ENCODE data around the gene TBC1D22A. TPM values are rescaled to one million over a fixed set of nuclear protein-coding genes. Genes with fewer than 3 reads are reported as not detected.
A peak's percentile ranks its signal among the peaks of the same experiment; 100 is the strongest.

TBC1D22A gene
- total and polyA plus RNA-seq, 7 experiments from 2014 or later: 18.6 to 50.1 (median 39.3) TPM

DNA sequence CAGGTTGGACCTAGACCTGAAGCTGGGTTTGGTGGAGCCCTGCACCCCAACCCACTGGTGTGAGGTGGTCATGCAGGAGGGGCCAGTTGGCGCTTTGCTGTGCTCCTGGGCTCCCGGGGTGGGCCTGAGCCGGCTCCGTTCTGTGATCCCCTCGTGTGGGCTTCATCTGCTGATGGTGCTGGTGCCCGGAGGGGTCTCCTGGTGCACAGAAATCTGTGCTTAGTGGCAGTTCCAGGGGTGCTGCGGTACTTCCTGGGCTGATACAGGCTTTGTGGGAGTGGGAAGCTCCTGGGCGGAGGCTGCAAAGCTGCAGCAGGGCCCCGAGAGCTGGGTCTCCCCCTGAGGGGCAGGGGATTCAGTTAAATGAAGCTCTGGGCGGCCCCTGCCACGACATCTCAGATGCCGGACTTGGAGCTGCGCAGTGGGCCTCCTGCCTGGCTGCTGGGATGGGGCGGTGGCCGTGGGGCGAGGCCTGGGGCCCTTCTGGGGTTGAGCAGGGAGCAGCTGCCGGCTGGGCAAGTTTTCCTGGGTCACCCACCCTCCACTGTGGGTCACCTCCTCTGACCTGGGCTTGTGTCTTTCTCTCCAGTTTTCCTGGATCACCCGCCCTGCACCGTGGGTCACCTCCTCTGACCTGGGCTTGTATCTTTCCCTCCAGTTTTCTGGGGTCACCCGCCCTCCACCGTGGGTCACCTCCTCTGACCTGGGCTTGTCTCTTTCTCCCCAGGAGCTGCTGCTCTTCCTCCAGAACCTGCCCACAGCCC lies 410.5 kb downstream of the TBC1D22A start:
- Mint-ChIP-seq H3K4me1 (no peaks in the 10 kb centered on the region), H3K27me3 (no peaks in the 10 kb centered on the region), H3K36me3 (peaks cover 5 to 63% (median 36%) of the 10 kb centered on the region in 5 donors), H3K9me3 (peaks cover 0 to 29% (median 3%) of the 10 kb centered on the region in 11 donors), H3K27ac (peak overlapping the region in 1 of 9 donors; percentile 51), H3K4me3 (no peak overlapping the region)
- DNase-seq (no peak), ATAC-seq (no peak)
- H3K9me3 ChIP-seq (ENCODE audit: control insufficient read depth in 2 of 3, low read length in 3 of 3): peaks cover 0 to 17% (median 0%) of the 10 kb centered on the region in 3 experiments
- ChIA-PET POLR2A (no interaction called here), CTCF (no interaction called here)
- H3K36me3 ChIP-seq (ENCODE audit: control insufficient read depth in 2 of 3, insufficient read depth in 3 of 3, low read length in 3 of 3): peaks cover 0 to 49% (median 0%) of the 10 kb centered on the region in 3 experiments
- intact Hi-C loops (cut with micrococcal nuclease): no loop called here
- no peaks in the 10 kb centered on the region for H3K4me1 ChIP-seq (ENCODE audit: control insufficient read depth in 2 of 2, insufficient read depth in 2 of 2, low read length in 2 of 2)
- H3K27ac ChIP-seq (ENCODE audit: low read depth, low read length): no peak overlapping the region
- H3K27me3 ChIP-seq (ENCODE audit: control insufficient read depth in 2 of 2, insufficient read depth in 2 of 2, low read length in 2 of 2): no peaks in the 10 kb centered on the region
- H3K4me3 ChIP-seq (ENCODE audit: low read length): no peak overlapping the region

DNA sequence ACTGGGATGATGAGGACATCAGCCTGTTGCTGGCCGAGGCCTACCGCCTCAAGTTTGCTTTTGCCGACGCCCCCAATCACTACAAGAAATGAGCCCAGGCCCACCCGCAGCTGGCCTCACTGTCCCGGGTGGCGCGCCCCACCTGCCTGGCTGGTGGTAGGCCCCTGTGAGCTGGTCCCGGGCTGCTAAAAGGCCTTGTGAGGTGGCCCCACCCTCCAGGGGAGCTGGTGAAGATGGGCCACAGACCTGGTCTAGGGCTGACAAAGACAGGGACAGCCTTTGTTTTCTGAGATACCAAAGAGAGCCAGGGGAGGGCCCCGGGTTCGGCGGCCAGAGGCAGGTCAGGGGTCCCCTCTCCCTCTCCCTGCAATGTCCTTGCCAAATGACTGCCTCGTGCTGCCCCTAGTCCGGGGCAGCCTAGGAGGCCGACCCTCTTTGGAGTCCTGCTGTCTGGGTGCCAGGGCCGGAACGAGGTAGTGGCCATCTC lies 411.1 kb downstream of the TBC1D22A start:
- Mint-ChIP-seq H3K4me1 (no peaks in the 10 kb centered on the region), H3K27me3 (no peaks in the 10 kb centered on the region), H3K36me3 (peaks cover 8 to 66% (median 40%) of the 10 kb centered on the region in 5 donors), H3K9me3 (peaks cover 0 to 35% (median 5%) of the 10 kb centered on the region in 11 donors), H3K4me3 (no peak overlapping the region), H3K27ac (peak overlapping the region in 1 of 9 donors; percentile 51)
- Histone ChIP-seq H3K4me1 (ENCODE audit: control insufficient read depth in 2 of 2, insufficient read depth in 2 of 2, low read length in 2 of 2) (no peaks in the 10 kb centered on the region), H3K27me3 (ENCODE audit: control insufficient read depth in 2 of 2, insufficient read depth in 2 of 2, low read length in 2 of 2) (no peaks in the 10 kb centered on the region), H3K4me3 (ENCODE audit: low read length) (no peak overlapping the region), H3K9me3 (ENCODE audit: control insufficient read depth in 2 of 3, low read length in 3 of 3) (peaks cover 0 to 17% (median 0%) of the 10 kb centered on the region in 3 experiments), H3K36me3 (ENCODE audit: control insufficient read depth in 2 of 3, insufficient read depth in 3 of 3, low read length in 3 of 3) (peaks cover 0 to 49% (median 0%) of the 10 kb centered on the region in 3 experiments), H3K27ac (ENCODE audit: low read depth, low read length) (no peak overlapping the region)
- CTCF ChIA-PET: no interaction called here
- ATAC-seq: no peak
- intact Hi-C loops (cut with micrococcal nuclease): no loop called here
- POLR2A ChIA-PET: no interaction called here
- no peak for DNase-seq

DNA sequence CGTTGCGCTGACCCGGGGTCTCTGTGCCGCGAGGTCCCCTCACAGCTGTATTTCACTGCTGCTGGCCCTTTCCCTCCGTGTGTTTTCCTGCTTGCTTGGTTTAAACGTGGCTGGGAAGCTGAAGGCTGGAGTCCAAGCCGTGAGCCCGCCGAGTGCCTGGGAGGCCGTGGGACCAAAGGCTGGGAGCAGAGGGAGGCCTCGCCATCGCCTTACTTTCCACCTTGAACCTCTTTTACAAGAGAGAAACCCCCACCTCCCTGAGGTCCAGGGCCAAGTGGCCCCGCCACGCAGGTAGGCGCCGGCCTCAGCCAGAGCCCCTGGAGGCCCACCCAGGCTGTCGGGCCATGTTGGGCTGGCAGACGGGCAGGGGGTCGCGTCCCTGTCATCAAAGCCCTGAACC lies 411.6 kb downstream of the TBC1D22A start:
- H3K4me1 Mint-ChIP-seq: peaks cover 0 to 3% (median 0%) of the 10 kb centered on the region in 7 donors
- Histone ChIP-seq H3K4me1 (ENCODE audit: control insufficient read depth in 2 of 2, insufficient read depth in 2 of 2, low read length in 2 of 2) (no peaks in the 10 kb centered on the region), H3K36me3 (ENCODE audit: control insufficient read depth in 2 of 3, insufficient read depth in 3 of 3, low read length in 3 of 3) (peaks cover 0 to 44% (median 0%) of the 10 kb centered on the region in 3 experiments), H3K27me3 (ENCODE audit: control insufficient read depth in 2 of 2, insufficient read depth in 2 of 2, low read length in 2 of 2) (no peaks in the 10 kb centered on the region), H3K9me3 (ENCODE audit: control insufficient read depth in 2 of 3, low read length in 3 of 3) (peaks cover 0 to 17% (median 0%) of the 10 kb centered on the region in 3 experiments), H3K27ac (ENCODE audit: low read depth, low read length) (no peak overlapping the region), H3K4me3 (ENCODE audit: low read length) (no peak overlapping the region)
- H3K9me3 Mint-ChIP-seq: peaks cover 0 to 40% (median 5%) of the 10 kb centered on the region in 11 donors
- H3K36me3 Mint-ChIP-seq: peaks cover 8 to 68% (median 45%) of the 10 kb centered on the region in 5 donors
- H3K4me3 Mint-ChIP-seq: no peak overlapping the region
- POLR2A ChIA-PET: no interaction called here
- H3K27ac Mint-ChIP-seq: no peak overlapping the region
- no peaks in the 10 kb centered on the region for H3K27me3 Mint-ChIP-seq
- ATAC-seq (no peak), DNase-seq (no peak)
- intact Hi-C loops (cut with micrococcal nuclease): no loop called here
- CTCF ChIA-PET: no interaction called here

DNA sequence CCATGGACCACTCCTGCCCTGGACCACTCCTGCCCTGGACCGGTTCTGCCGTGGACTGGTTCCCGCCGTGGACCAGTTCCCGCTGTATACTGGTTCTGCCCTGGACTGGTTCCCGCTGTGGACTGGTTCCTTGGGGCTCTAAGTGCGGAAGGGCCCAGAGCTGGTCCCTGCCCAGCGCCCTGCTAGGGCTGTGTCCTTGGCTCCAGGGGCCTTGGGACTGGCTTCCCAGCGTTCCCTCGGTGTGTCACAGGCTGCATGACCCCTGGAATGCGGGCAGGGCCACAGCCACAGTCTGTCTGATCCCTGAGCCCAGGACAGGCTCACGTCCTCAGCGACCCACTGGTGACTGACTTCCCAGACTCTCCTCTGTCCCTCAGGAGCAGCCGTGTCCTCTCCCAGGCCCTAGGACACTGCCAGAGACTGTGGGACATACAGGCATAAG lies 412.2 kb downstream of the TBC1D22A start:
- H3K9me3 ChIP-seq (ENCODE audit: control insufficient read depth in 2 of 3, low read length in 3 of 3): peaks cover 0 to 17% (median 0%) of the 10 kb centered on the region in 3 experiments
- DNase-seq: no peak
- H3K36me3 ChIP-seq (ENCODE audit: control insufficient read depth in 2 of 3, insufficient read depth in 3 of 3, low read length in 3 of 3): peaks cover 0 to 41% (median 0%) of the 10 kb centered on the region in 3 experiments
- Mint-ChIP-seq H3K4me1 (peaks cover 0 to 4% (median 0%) of the 10 kb centered on the region in 7 donors), H3K27ac (peak overlapping the region in 1 of 9 donors; percentile 42), H3K36me3 (peaks cover 8 to 63% (median 45%) of the 10 kb centered on the region in 5 donors), H3K4me3 (no peak overlapping the region), H3K27me3 (no peaks in the 10 kb centered on the region), H3K9me3 (peaks cover 0 to 46% (median 5%) of the 10 kb centered on the region in 11 donors)
- no peak overlapping the region for H3K27ac ChIP-seq (ENCODE audit: low read depth, low read length)
- H3K4me3 ChIP-seq (ENCODE audit: low read length): no peak overlapping the region
- POLR2A ChIA-PET: no interaction called here
- no peak for ATAC-seq
- H3K4me1 ChIP-seq (ENCODE audit: control insufficient read depth in 2 of 2, insufficient read depth in 2 of 2, low read length in 2 of 2): no peaks in the 10 kb centered on the region
- H3K27me3 ChIP-seq (ENCODE audit: control insufficient read depth in 2 of 2, insufficient read depth in 2 of 2, low read length in 2 of 2): no peaks in the 10 kb centered on the region
- CTCF ChIA-PET: no interaction called here
- intact Hi-C loops (cut with micrococcal nuclease): no loop called here

DNA sequence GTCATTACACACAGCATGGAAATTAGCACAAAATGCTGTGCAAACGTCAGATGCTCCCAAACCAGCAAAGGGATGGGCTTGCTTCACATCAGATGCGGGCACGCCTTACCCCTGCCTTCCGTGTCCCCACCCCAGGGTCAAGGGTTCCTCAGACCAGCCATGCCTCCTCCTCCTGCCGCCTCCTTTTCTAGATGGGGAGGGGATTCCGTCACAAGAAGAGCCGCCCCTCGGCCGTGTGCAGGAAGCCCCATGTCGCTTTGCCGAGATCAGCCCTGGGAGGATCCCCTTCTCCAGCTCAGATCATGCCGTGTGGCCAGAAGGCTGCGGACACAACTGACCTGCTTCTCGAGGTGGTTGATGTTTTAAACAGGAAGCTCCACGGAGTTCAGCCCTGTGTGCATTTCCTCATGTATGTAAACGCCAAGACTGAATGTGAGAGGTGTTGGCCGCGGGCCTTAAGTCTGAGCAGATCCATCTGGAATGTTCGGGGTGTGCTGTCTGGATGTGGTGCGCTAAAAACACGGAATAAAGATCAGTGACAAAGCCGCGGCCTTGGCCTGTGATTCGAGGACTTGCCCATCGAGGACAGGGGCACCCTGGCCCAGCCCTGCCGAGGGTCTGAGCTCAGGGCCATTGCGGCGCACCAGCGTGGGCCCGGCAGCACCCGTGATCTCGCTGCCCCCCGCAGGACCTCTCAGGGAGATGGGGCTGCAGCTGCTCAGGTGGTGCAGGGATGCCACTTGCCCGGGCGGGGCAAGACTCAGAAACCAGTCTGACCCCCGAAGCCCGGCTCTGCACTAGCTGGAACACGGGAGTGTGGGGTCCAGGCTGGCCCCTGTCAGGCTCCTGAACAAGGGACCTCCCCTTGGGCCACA lies 412.9 kb downstream of the TBC1D22A start:
- Mint-ChIP-seq H3K27ac (peak overlapping the region in 1 of 9 donors; percentile 42), H3K27me3 (no peaks in the 10 kb centered on the region), H3K9me3 (peaks cover 0 to 53% (median 8%) of the 10 kb centered on the region in 11 donors), H3K4me1 (peaks cover 0 to 4% (median 0%) of the 10 kb centered on the region in 7 donors), H3K36me3 (peaks cover 3 to 56% (median 43%) of the 10 kb centered on the region in 5 donors), H3K4me3 (no peak overlapping the region)
- Histone ChIP-seq H3K27me3 (ENCODE audit: control insufficient read depth in 2 of 2, insufficient read depth in 2 of 2, low read length in 2 of 2) (no peaks in the 10 kb centered on the region), H3K36me3 (ENCODE audit: control insufficient read depth in 2 of 3, insufficient read depth in 3 of 3, low read length in 3 of 3) (peaks cover 0 to 36% (median 0%) of the 10 kb centered on the region in 3 experiments), H3K4me1 (ENCODE audit: control insufficient read depth in 2 of 2, insufficient read depth in 2 of 2, low read length in 2 of 2) (no peaks in the 10 kb centered on the region), H3K4me3 (ENCODE audit: low read length) (no peak overlapping the region), H3K9me3 (ENCODE audit: control insufficient read depth in 2 of 3, low read length in 3 of 3) (peaks cover 0 to 17% (median 0%) of the 10 kb centered on the region in 3 experiments), H3K27ac (ENCODE audit: low read depth, low read length) (no peak overlapping the region)
- peak; percentile 4 for ATAC-seq
- DNase-seq: no peak
- intact Hi-C loops (cut with micrococcal nuclease): no loop called here
- CTCF ChIA-PET: no interaction called here
- POLR2A ChIA-PET: no interaction called here

DNA sequence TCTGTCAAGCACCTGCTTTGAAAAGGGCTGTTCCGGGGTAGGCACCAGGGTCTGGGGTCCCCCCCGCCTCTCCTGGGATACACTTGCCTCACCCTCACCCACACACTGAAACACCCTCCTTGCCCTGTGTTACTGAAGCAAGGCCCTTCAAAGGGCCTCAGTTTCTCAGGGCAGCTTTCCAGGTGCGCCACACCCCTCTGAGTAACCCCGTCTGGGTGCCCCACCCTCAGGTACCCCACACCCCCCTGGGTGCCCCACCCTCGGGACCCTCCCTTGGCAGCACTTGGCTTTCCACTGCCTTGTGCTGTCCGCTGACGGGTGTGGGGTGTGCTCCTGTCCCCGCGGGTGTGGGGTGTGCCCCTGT lies 413.6 kb downstream of the TBC1D22A start:
- no peak overlapping the region for H3K27ac Mint-ChIP-seq
- H3K36me3 Mint-ChIP-seq: peaks cover 3 to 55% (median 42%) of the 10 kb centered on the region in 5 donors
- peaks cover 0 to 32% (median 0%) of the 10 kb centered on the region in 3 experiments for H3K36me3 ChIP-seq (ENCODE audit: control insufficient read depth in 2 of 3, insufficient read depth in 3 of 3, low read length in 3 of 3)
- ChIA-PET POLR2A (no interaction called here), CTCF (no interaction called here)
- H3K9me3 Mint-ChIP-seq: peaks cover 0 to 59% (median 13%) of the 10 kb centered on the region in 11 donors
- no peaks in the 10 kb centered on the region for H3K4me1 ChIP-seq (ENCODE audit: control insufficient read depth in 2 of 2, insufficient read depth in 2 of 2, low read length in 2 of 2)
- no peak overlapping the region for H3K4me3 Mint-ChIP-seq
- ATAC-seq (peak; percentile 12), DNase-seq (no peak)
- H3K27me3 ChIP-seq (ENCODE audit: control insufficient read depth in 2 of 2, insufficient read depth in 2 of 2, low read length in 2 of 2): no peaks in the 10 kb centered on the region
- H3K27me3 Mint-ChIP-seq: no peaks in the 10 kb centered on the region
- intact Hi-C loops (cut with micrococcal nuclease): no loop called here
- peaks cover 0 to 22% (median 0%) of the 10 kb centered on the region in 3 experiments for H3K9me3 ChIP-seq (ENCODE audit: control insufficient read depth in 2 of 3, low read length in 3 of 3)
- H3K27ac ChIP-seq (ENCODE audit: low read depth, low read length): no peak overlapping the region
- H3K4me3 ChIP-seq (ENCODE audit: low read length): no peak overlapping the region
- H3K4me1 Mint-ChIP-seq: peaks cover 0 to 4% (median 0%) of the 10 kb centered on the region in 7 donors

Data from naive thymus-derived CD4-positive, alpha-beta T cell (primary cell).